ENCODE data around the gene USP6NL.
"Not testable (repeated sequence)": the region's sequence is repeated elsewhere in the genome, so short reads cannot be mapped to it uniquely, and the experiment has no call there.

The USP6NL gene

DNA sequence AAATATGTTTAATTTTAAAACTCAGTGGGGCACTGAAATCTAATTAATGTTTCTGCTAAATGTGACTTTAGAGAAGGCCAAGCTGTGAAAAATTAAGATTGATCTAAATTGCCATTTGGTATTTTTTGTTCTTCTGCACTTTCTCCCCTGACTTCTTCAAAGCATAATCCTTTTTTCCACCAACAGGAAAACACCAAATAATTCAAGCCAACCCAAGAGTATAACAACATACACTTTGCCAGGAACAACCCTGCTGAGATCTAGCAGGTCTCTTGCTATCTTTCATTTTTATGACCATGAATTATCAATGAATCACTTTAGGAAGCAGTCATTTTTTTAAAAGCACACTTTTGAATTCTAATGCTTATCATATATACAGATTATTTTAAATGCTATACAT is 100.1 kb downstream of the USP6NL start:
- DNase-seq: no peak

DNA sequence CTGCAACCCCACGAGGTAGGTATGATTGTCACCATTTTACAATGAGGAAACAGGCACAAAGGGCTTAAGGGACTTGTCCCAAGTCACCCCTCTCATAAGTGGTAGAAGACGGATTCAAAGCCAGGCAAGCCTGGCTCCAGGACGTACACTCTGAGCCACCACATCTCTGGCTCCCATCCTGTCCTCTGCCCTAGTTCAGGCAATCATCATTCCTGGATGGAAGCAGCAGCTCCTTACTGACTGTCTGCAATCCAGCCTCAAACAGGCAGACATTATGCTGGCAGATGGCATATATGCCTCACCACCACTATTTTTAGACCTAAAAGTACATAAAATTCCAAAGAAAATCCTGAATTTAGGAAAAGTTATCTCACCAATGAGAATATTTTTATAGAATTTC is 100.7 kb downstream of the USP6NL start:
- no peak for DNase-seq

DNA sequence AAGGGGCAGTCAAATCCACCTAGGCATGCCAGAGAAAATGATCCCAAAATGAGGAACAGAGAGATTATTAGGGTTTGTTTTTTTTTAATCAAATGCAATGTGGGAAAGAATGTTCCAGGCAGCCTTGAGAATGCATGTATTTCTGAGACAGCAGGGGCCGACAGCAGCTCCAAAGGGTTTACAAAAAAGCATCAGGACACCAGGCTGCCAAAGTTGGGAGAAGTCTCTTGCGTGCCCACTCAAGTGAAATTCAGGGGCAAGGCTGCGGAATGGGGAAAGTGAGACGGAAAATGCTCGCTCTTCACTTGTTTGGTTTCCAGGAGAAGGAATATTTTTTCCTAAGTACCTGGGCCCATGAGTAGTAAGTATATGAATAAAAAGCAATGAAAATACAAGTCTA is 101.2 kb downstream of the USP6NL start:
- DNase-seq: no peak

DNA sequence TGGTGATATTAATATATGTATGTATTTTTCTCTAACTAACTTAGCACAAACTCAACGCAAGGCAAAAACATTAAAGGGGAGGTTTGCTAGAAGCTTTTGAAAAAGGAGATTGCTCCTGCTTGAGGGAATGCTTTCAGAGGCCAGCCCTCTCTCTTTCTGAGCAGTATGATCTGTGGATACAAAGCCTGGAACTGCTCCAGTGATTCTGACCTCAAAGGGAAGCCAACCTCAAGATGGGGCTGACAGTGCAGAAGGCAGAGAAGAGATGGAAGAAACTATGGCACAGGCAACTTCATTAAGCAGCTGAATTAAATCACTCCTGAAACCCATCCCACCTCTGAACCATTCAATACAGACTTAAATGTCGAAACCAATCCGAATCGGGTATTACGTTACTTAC is 102.4 kb downstream of the USP6NL start:
- no peak for DNase-seq

DNA sequence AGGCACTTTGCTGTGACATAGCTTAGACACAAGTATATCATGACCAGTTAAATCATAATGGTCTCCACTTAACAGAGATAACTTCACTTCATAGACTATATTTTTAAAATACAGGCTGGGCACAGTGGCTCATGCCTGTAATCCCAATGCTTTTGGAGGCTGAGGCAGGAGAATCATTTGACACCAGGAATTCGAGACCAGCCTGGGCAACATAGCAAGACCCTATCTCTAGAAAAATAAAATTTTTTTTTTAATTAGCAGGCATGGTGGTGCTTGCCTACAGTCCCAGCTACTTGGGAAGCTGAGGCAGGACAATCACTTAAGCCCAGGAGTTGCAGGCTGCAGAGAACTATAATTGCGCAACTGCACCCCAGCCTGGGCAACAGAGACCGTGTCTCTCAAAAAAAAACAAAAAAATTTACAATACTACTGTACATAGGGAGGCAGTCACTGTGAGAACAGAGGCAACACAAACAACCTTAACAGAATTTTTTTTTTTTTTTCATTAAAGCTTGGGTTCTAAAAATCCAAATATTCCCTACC is 105.1 kb downstream of the USP6NL start:
- DNase-seq: no peak

DNA sequence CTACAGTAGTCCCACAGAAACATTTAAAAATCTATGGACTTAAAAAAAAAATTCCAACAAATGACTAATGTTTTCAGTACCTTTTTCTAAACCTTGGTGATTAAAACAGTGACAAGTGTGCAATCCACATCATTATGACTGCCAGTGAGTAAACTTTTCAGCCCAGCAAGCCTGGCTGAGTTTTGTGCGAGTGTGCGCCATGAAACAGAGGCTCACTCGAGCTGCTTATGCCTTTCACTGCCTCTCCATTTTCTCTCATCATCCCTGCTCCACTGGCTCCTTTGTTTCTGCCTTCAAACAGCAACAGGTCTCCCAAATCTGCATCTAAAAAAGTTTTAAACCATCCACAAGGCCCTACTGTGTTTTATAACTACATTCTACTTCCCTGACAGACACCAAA is 105.8 kb downstream of the USP6NL start:
- DNase-seq: no peak

DNA sequence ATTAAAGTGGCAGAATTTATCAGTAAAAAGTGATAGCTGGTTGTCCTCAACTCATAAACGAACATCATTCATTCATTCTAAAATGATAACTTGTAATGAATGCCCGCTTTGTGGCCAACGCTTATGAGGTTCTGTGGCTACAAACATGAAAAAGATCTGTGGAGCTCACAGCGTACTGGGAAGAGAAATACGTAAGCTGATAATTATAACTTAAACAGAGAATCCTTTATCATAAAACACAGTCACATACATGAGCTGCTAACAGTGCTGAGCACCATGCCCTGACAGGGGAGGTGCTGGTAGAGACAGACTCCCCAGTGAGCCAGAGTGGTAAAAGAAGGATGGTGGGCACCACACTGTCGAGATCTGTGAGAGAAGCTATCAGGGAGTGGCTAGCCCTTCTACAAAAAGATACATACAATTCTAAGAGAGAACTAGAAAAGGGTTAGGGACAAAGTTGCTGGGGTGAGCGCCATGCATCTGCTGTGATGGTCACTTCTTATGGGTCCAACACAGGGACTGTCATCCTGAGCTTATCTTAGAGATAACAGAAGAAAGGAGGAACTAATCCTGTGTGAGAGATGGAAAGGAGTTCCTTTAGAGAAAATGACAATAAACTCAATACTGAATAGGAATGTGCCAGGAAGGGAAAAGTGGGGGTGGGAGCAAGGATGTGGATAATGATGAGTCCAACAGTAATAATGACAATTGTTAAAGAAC is 106.7 kb downstream of the USP6NL start:
- no peak for DNase-seq

DNA sequence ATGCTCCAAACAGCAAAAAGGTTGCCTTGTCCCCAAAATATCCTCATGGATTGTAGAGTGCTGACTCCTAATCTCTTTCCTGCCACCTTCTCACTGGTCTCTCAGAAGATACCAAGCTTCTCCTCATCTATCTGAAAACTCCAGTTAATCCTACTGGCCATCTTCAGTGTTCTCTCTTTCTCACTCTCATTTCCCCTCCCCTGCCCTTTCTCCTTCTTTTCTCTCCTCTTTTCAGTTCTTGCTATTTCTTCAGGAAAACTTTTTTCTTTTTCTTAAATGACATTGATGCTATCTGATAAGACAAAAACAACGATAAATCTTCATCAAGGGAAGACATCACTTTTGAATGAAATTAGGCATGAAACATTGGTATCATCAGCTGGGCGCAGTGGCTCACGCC is 109.8 kb downstream of the USP6NL start:
- DNase-seq: no peak

DNA sequence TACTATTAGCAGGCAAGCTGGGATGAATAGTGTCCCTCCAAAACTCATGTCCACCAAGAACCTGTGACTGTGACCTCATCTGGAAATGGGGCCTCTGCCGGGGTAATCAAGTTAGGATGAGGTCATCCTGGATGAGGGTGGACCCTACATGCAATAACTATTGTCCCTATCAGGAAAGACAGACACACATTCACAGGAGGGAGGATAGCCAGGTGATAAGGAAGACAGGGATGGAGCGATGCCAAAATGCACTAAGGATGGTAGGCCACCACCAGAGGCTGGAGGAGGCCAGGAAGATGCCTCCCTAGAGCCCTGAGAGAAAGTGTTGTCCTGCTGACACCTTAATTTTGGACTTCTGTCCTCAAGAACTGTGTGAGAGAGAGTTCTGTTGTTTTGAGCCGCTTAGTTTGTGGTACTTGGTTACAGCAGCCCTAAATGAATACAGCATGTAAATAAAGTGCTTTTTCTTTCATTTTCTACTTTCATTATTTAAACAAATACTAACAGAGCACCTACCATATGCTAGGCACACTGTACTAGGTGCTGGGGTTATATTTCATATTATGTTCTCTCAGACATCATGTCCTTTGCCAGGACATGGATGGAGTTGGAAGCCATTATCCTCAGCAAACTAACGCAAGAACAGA is 111.9 kb downstream of the USP6NL start:
- no peak for DNase-seq

DNA sequence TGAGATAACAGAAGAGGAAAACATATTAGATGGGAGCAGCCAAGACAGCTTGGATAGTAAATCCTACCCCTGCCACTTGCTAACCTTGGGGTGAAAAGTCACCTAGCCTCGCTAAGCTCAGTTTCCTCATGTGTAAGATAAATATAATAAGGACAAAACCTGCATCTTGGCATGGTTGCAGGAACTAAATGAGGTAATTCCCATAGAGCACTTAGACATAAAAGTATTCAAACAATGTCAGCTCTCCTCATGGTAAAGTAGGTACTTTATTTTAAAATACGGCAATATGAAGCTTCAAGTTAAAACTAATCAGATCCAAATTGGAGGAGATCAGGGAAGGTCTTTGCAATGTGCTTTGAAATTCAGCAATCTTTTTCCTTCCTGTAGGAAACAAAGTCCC is 113.1 kb downstream of the USP6NL start:
- no peak for DNase-seq

DNA sequence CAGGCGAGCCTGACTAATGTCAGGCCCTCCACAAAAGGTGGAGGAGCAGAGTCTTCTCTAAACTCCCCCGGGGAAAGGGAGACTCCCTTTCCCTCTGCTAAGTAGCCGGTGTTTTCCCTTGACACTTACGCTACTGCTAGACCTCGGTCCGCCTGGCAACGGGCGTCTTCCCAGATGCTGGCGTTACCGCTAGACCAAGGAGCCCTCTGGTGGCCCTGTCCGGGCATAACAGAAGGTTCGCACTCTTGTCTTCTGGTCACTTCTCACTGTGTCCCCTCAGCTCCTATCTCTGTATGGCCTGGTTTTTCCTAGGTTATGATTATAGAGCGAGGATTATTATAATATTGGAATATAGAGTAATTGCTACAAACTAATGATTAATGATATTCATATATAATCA is 116.5 kb downstream of the USP6NL start:
- not testable (repeated sequence) for DNase-seq

DNA sequence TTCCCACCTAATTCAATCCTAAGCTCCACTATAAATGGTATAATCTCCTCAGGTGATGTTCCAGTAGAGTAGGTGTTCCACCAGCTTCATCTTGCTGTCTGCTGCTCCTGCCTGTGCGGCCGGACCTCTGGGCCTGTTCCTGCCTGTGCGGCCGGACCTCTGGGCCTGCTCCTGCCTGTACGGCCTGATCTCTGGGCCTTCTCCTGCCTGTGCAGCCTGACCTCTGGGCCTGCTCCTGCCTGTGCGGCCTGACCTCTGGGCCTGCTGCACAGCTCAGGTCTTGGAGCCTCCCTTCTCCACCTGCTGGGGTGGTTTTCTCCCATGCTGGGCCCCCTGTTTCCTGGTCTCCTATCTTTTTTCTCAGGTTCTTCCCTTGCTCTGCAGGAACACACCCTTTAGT is 117.8 kb downstream of the USP6NL start:
- no peak for DNase-seq

DNA sequence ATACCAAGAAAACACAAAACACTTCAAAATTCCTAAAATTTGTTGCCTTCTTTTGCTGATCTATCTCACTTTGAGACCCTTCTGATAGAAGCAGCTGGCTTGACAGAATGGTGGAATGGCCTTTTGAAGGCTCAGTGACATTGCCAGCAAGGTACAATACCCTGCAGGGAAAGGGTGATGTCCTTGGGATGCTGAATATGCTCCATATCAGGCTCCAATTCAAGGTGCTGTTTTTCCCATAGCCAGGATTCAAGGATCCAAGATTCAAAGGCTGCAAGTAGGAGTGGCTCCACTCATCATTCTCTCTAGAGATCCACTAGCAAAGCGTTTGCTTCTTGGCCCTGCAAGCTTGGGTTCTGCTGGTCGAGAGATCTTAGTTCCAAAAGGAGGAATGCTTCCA is 120.4 kb downstream of the USP6NL start:
- no peak for DNase-seq

DNA sequence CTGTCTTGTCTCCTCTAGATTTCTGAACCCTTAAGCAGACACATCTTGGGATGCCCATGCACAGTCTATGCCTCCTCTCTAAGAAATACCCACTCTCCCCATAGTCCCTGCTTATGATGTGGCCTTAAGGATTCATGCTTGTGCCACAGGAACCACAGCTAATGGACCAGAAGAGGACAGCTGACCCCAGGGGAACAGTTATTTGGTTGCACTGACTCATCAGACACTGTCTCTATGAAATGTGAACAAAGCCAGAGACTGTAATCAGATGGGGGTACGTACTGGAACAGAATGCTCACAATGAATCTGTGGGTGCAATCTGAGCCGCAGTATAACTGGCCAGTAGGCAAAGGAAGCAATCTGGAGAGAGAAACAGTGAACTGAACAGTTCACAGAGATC is 121.9 kb downstream of the USP6NL start:
- no peak for DNase-seq

DNA sequence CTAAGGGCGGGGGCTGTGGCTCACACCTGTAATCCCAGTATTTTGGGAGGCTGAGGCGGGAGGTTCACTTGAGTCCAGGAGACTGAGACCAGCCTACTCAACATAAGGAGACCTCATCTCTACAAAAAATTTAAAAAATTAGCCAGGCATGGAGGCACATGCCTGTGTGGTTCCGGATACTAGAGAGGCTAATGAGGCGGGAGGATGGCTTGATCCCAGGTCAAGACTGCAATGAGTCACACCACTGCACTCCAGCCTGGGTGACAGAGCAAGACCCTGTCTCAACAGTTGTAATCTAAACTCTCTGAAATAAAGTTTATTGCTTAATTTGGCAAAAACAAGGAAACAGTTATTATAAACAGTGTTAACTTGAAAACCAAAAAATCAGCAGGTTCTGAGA is 123.3 kb downstream of the USP6NL start:
- no peak for DNase-seq

DNA sequence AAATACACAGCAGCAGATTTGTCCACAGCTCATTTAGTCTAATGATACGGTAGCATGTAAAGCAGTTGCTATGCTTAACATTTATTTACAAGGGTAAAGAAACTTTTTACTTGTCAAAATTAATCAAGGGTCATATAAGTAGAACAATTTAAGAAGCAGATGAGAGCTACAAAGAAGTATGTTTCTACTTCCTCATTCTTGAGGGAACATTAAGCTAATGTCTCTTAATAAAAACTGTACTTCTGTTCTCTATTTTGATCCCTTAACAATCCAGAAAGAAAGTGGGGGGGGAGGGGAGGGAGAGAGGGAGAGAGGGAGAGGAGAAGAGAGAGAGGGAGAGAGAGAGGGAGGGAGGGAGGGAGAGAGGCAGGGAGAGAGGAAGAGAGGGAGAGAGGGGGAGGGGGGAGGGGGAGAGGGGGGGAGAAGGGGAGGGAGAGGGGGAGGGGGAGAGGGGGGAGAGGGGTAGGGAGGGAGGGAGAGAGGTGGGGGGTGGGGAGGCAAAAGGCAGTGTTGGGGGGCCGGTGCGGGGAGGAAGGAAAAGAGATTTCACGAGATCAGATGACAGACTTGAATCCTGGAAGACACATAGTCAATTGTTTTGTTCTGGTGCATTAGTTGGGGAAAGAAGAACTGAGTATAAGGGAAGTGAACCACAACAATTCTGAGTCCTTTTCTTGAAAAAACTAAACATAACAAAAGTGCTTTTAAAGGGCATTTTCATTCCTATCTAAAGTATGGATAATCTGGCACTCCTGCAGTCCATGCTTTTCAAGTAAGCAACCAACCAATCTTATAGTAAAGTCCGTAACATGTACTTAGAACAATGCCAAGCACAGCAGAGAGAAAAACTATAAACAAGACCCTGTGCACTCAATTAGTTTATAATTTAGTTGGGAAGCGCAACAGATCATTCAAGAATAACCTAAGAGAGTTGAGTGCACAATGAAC is 128.0 kb downstream of the USP6NL start:
- no peak for DNase-seq

DNA sequence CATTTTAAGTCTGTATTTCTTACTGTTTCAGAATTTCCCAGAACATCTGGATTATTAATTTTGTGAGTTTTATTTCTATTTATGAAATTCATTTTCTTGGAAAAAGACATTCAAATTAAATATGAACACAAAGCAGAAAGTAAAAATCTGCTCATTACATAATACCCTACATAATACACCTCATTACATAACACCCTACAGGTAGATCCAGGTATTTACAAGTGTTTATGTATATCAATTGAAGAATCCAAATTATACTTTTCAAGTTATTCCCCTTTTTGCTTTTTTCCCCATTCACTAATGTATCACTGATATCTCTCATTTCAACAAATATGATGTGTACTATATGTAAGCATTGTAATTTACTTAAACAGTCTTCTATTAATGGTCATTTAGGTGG is 129.1 kb downstream of the USP6NL start:
- no peak for DNase-seq

DNA sequence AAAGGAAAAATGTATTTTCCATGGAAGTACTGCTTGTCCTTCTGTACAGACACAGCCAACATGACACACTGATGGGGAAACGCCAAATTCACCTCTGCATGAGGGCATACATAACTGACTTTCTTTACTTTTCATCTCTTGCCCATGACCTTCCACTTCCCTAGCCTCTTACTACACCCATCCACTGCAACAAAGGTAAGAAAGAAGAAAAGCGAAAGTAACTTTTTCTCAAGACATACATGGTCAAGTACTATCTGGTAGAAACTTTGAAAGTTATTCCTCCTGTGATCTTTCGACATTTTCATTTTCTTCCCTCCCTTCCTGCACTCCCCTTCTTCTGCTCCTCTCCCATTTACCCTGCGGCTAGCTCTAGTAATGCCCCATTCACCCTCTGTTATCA is 130.8 kb downstream of the USP6NL start:
- no peak for DNase-seq

DNA sequence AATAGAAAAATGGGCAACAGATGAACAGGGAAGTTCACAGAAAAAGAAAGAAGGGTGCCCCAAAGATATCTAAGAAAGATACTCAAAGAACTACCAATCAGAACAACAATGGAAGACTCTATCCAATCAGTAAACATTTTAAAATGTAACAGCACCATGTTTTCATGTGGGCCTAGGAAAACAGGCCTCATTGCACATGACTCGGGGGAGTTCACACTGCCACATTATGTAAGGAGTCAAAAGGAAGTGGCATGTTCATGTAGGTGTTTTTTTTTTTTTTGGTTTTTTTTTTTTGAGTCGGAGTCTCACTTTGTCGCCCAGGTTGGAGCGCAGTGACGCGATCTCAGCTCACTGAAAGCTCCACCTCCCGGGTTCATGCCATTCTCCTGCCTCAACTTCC is 132.2 kb downstream of the USP6NL start:
- DNase-seq: no peak

DNA sequence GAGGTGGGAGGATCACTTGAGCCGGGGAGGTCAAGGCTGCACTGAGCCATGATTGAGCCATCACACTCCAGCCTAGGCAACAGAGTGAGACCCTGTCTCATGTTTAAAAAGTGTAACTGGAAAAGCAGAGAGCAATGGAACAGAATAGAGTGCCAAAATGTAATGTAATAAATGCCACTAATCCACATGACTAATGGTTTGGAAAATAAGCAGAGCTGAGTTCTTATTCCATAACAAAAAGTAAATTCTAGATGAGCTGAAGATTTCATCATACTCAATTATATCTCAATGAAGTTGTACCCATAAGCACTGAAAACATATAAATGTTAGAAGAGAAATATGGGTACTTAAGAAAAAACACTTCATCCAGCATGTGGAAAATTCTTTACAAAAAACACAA is 132.6 kb downstream of the USP6NL start:
- DNase-seq: no peak

DNA sequence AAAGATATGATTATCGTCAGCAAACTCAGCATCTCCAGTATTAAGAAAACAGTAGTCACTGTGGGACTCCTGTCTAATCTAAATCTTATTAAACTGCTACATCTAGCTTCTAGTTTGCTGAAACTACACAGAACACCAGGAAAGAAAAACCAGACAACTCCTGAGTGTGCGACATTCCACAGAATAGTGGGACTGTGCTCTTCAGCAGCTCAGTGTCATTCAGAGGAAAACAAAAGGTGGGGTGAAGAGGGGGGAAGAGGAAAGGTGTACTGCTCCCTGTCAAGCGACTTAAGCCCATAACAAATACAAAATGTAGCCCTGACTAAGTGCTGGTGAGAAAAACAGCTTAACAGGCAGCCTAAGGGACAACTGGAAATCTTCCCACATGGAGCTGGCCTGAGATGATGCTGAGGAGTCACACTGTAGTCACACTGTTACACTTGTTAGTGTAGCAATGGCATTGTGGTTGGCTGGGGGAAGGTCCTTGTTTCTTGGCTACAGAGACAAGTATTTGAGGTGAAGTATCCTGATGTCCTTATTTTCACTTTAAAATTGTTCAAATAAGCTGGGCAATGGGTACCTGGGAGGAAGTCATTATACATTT is 135.5 kb downstream of the USP6NL start:
- no peak for DNase-seq

DNA sequence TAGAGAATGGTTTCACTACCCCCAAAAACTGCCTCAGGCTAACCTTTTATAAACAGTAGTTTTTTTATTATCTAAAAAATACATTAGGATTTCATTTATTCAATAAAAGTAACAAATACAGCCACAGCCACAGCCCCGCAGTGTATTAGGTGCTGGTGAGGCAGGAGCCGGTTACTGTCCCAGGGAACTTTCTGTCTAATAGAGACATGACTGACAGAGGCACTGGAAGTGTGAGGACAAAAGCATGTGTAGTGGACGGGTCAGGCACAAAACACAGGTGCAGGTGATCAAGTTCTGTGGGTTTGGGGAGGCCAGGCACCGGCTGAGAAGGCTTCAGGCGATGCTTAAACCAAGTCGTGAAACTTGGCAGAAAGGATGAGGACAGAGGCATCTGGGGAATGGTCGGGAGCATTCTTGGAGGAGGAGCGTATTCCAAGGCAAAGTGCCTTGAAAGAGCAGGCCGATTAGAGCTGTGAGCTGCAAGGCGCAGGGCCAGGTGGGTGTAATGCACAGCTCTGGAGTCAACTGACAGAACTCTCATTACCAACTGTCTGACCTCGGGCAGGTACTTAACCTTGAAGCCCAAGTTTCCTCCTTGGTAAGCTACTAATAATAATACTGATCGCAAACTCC is 138.2 kb downstream of the USP6NL start:
- no peak for DNase-seq

Measured in RPMI8226 (cell line).